ENCODE measurements around the gene TADA1. TPM values are rescaled to one million over a fixed set of nuclear protein-coding genes. Genes with fewer than 3 reads are reported as not detected.

The TADA1 gene
- total RNA-seq, 1 donor from 2014 or later: 9.9 TPM

GRCh38 chr1:166903232-166903631 is 27.2 kb upstream of the TADA1 start:
- Mint-ChIP-seq H3K27ac (ENCODE audit: unreplicated experiment) (no peak overlapping the region), H3K4me3 (ENCODE audit: unreplicated experiment) (no peak overlapping the region), H3K36me3 (ENCODE audit: low read depth, unreplicated experiment) (peaks cover 2% of the 10 kb centered on the region), H3K27me3 (ENCODE audit: low read depth, unreplicated experiment) (no peaks in the 10 kb centered on the region), H3K4me1 (ENCODE audit: low read depth, unreplicated experiment) (peaks cover 41% of the 10 kb centered on the region), H3K9me3 (ENCODE audit: unreplicated experiment) (peaks cover 2% of the 10 kb centered on the region)
- no peaks in the 10 kb centered on the region for H3K79me2 ChIP-seq (ENCODE audit: insufficient read depth, low read length)
- H3K4me1 ChIP-seq (ENCODE audit: insufficient read depth, low read length): peaks cover 23% of the 10 kb centered on the region
- no peaks in the 10 kb centered on the region for H4K20me1 ChIP-seq (ENCODE audit: insufficient read depth, low read length)
- H2AFZ ChIP-seq (ENCODE audit: low read depth, low read length): no peak overlapping the region
- no peak overlapping the region for H3K4me3 ChIP-seq (ENCODE audit: insufficient read depth, low read depth, low read length)
- FAIRE-seq: no peak
- no peak for DNase-seq (ENCODE audit: low read depth)
- no peak for TF ChIP-seq EZH2 (IDR thresholded peaks at IDR 0.05; ENCODE audit: insufficient read depth, low read length)
- TF ChIP-seq CTCF (IDR thresholded peaks at IDR 0.05; ENCODE audit: insufficient read depth, low read depth, low read length): no peak
- H3K27ac ChIP-seq (ENCODE audit: low read depth, low read length): no peak overlapping the region
- H3K9ac ChIP-seq (ENCODE audit: low read length): no peak overlapping the region
- H3K36me3 ChIP-seq (ENCODE audit: insufficient read depth, low read length): no peaks in the 10 kb centered on the region
- H3K9me3 ChIP-seq (ENCODE audit: insufficient read depth, low read depth, low read length): peaks cover 5% of the 10 kb centered on the region
- no peak overlapping the region for H3K4me2 ChIP-seq (ENCODE audit: low read length)
- peaks cover 26% of the 10 kb centered on the region for H3K27me3 ChIP-seq (ENCODE audit: insufficient read depth, low read length)

- H3K4me1 ChIP-seq (ENCODE audit: insufficient read depth, low read length): peaks cover 23% of the 10 kb centered on the region
- no peaks in the 10 kb centered on the region for H3K36me3 ChIP-seq (ENCODE audit: insufficient read depth, low read length)
- DNase-seq (ENCODE audit: low read depth): peak; percentile 58
- no peak overlapping the region for H3K4me3 ChIP-seq (ENCODE audit: insufficient read depth, low read depth, low read length)
- TF ChIP-seq CTCF (IDR thresholded peaks at IDR 0.05; ENCODE audit: insufficient read depth, low read depth, low read length) (no peak), EZH2 (IDR thresholded peaks at IDR 0.05; ENCODE audit: insufficient read depth, low read length) (no peak)
- Mint-ChIP-seq H3K27me3 (ENCODE audit: low read depth, unreplicated experiment) (no peaks in the 10 kb centered on the region), H3K36me3 (ENCODE audit: low read depth, unreplicated experiment) (peaks cover 2% of the 10 kb centered on the region), H3K27ac (ENCODE audit: unreplicated experiment) (no peak overlapping the region), H3K4me1 (ENCODE audit: low read depth, unreplicated experiment) (peaks cover 37% of the 10 kb centered on the region), H3K4me3 (ENCODE audit: unreplicated experiment) (no peak overlapping the region), H3K9me3 (ENCODE audit: unreplicated experiment) (peaks cover 6% of the 10 kb centered on the region)
- peaks cover 23% of the 10 kb centered on the region for H3K27me3 ChIP-seq (ENCODE audit: insufficient read depth, low read length)
- no peaks in the 10 kb centered on the region for H4K20me1 ChIP-seq (ENCODE audit: insufficient read depth, low read length)
- no peak overlapping the region for H3K27ac ChIP-seq (ENCODE audit: low read depth, low read length)
- no peak for FAIRE-seq
- no peak overlapping the region for H3K4me2 ChIP-seq (ENCODE audit: low read length)
- no peaks in the 10 kb centered on the region for H3K79me2 ChIP-seq (ENCODE audit: insufficient read depth, low read length)
- no peak overlapping the region for H2AFZ ChIP-seq (ENCODE audit: low read depth, low read length)
- H3K9me3 ChIP-seq (ENCODE audit: insufficient read depth, low read depth, low read length): no peaks in the 10 kb centered on the region
- H3K9ac ChIP-seq (ENCODE audit: low read length): no peak overlapping the region
Measured at GRCh38 chr1:166902279-166902678, 26.2 kb upstream of the TADA1 start.

- H3K4me3 Mint-ChIP-seq (ENCODE audit: unreplicated experiment): no peak overlapping the region
- peaks cover 13% of the 10 kb centered on the region for H3K4me1 ChIP-seq (ENCODE audit: insufficient read depth, low read length)
Measured at GRCh38 chr1:166900987-166901386, 24.9 kb upstream of the TADA1 start.

More at GRCh38 chr1:166900987-166901386, 24.9 kb upstream of the TADA1 start:
- H3K4me1 Mint-ChIP-seq (ENCODE audit: low read depth, unreplicated experiment): peaks cover 28% of the 10 kb centered on the region
- Histone ChIP-seq H2AFZ (ENCODE audit: low read depth, low read length) (no peak overlapping the region), H3K4me3 (ENCODE audit: insufficient read depth, low read depth, low read length) (no peak overlapping the region), H3K27me3 (ENCODE audit: insufficient read depth, low read length) (peaks cover 28% of the 10 kb centered on the region), H3K4me2 (ENCODE audit: low read length) (peak overlapping the region; percentile 8), H3K79me2 (ENCODE audit: insufficient read depth, low read length) (no peaks in the 10 kb centered on the region), H3K9ac (ENCODE audit: low read length) (no peak overlapping the region), H3K36me3 (ENCODE audit: insufficient read depth, low read length) (no peaks in the 10 kb centered on the region), H3K9me3 (ENCODE audit: insufficient read depth, low read depth, low read length) (no peaks in the 10 kb centered on the region), H4K20me1 (ENCODE audit: insufficient read depth, low read length) (no peaks in the 10 kb centered on the region), H3K27ac (ENCODE audit: low read depth, low read length) (no peak overlapping the region)
- no peak for TF ChIP-seq EZH2 (IDR thresholded peaks at IDR 0.05; ENCODE audit: insufficient read depth, low read length)
- no peak for TF ChIP-seq CTCF (IDR thresholded peaks at IDR 0.05; ENCODE audit: insufficient read depth, low read depth, low read length)
- no peak overlapping the region for H3K27ac Mint-ChIP-seq (ENCODE audit: unreplicated experiment)
- FAIRE-seq (no peak), DNase-seq (ENCODE audit: low read depth) (peak; percentile 46)
- peaks cover 9% of the 10 kb centered on the region for H3K9me3 Mint-ChIP-seq (ENCODE audit: unreplicated experiment)
- peaks cover 2% of the 10 kb centered on the region for H3K36me3 Mint-ChIP-seq (ENCODE audit: low read depth, unreplicated experiment)
- H3K27me3 Mint-ChIP-seq (ENCODE audit: low read depth, unreplicated experiment): no peaks in the 10 kb centered on the region
